Neural crest cell (in vitro differentiated cells): Measurements from ENCODE around the gene MARCHF10. TPM values are rescaled to one million over a fixed set of nuclear protein-coding genes. Genes with fewer than 3 reads are reported as not detected.

Experiments used
- DNase-seq: peaks from one replicate; pipeline ENCODE4 v3.0.0; 2021; ENCODE audit warnings: low read depth, mixed read lengths, low spot score
- H3K27ac Mint-ChIP-seq: one replicate; pipeline ENCODE4 v1.8.0; 2021; ENCODE audit warnings: mild to moderate bottlenecking, mixed read lengths; ENCODE audit not compliant: unreplicated experiment
- H3K27me3 Mint-ChIP-seq: 2 replicates; pipeline ENCODE4 v1.8.0; 2021; ENCODE audit warnings: low read depth, mild to moderate bottlenecking, mixed read lengths
- H3K36me3 Mint-ChIP-seq: 2 replicates; pipeline ENCODE4 v1.8.0; 2021; ENCODE audit warnings: low read depth, mild to moderate bottlenecking, mixed read lengths
- H3K4me1 Mint-ChIP-seq: 2 replicates; pipeline ENCODE4 v1.8.0; 2021; ENCODE audit warnings: mixed read lengths
- H3K4me3 Mint-ChIP-seq: one replicate; pipeline ENCODE4 v1.8.0; 2021; ENCODE audit warnings: mild to moderate bottlenecking, mixed read lengths
- H3K9me3 Mint-ChIP-seq: 2 replicates; pipeline ENCODE4 v1.8.0; 2021; ENCODE audit warnings: mixed read lengths
- CTCF ChIP-seq: fragments of 200-600 bp; sonication (generic); conservative IDR thresholded peaks from 2 replicates; pipeline ENCODE4 v1.5.0; 2021; ENCODE audit warnings: antibody characterized with exemption, mild to moderate bottlenecking
- total RNA-seq: library from RNA; stranded (reverse); gene quantifications from 2 replicates; pipeline ENCODE4 v1.2.1, GENCODE V29; 2021

Gene MARCHF10
- total RNA-seq, 1 donor from 2014 or later, result 0.23 TPM

GRCh38 chr17:62801553-62802114 lies 6.5 kb downstream of the MARCHF10 start:
- TF ChIP-seq CTCF, result no peak
- no peaks in the 10 kb centered on the region for H3K36me3 Mint-ChIP-seq
- no peak for DNase-seq
- no peak overlapping the region for H3K4me3 Mint-ChIP-seq
- no peaks in the 10 kb centered on the region for H3K27me3 Mint-ChIP-seq
- peaks cover 37% of the 10 kb centered on the region for H3K4me1 Mint-ChIP-seq
- peaks cover 3% of the 10 kb centered on the region for H3K9me3 Mint-ChIP-seq
- no peak overlapping the region for H3K27ac Mint-ChIP-seq

- Mint-ChIP-seq H3K27me3 (no peaks in the 10 kb centered on the region), H3K4me1 (peaks cover 32% of the 10 kb centered on the region), H3K36me3 (no peaks in the 10 kb centered on the region), H3K9me3 (peaks cover 3% of the 10 kb centered on the region), H3K27ac (no peak overlapping the region), H3K4me3 (no peak overlapping the region)
- no peak for TF ChIP-seq CTCF
- DNase-seq, result no peak
Measured at GRCh38 chr17:62800585-62800984, 7.5 kb downstream of the MARCHF10 start.

- H3K4me3 Mint-ChIP-seq, result no peak overlapping the region
- DNase-seq, result no peak
- TF ChIP-seq CTCF, result no peak
- no peaks in the 10 kb centered on the region for H3K36me3 Mint-ChIP-seq
- H3K27me3 Mint-ChIP-seq, result no peaks in the 10 kb centered on the region
- H3K27ac Mint-ChIP-seq, result no peak overlapping the region
- peaks cover 8% of the 10 kb centered on the region for H3K9me3 Mint-ChIP-seq
- peaks cover 27% of the 10 kb centered on the region for H3K4me1 Mint-ChIP-seq
Measured at GRCh38 chr17:62797959-62798358, 10.2 kb downstream of the MARCHF10 start.

- peaks cover 8% of the 10 kb centered on the region for H3K9me3 Mint-ChIP-seq
- no peaks in the 10 kb centered on the region for H3K36me3 Mint-ChIP-seq
- H3K27ac Mint-ChIP-seq, result no peak overlapping the region
- H3K27me3 Mint-ChIP-seq, result no peaks in the 10 kb centered on the region
- TF ChIP-seq CTCF, result no peak
- H3K4me1 Mint-ChIP-seq, result peaks cover 26% of the 10 kb centered on the region
- DNase-seq, result no peak
- no peak overlapping the region for H3K4me3 Mint-ChIP-seq
Measured at GRCh38 chr17:62796291-62796690, 11.8 kb downstream of the MARCHF10 start.

- Mint-ChIP-seq H3K4me3 (no peak overlapping the region), H3K9me3 (peaks cover 8% of the 10 kb centered on the region), H3K27me3 (no peaks in the 10 kb centered on the region), H3K36me3 (no peaks in the 10 kb centered on the region), H3K4me1 (peaks cover 32% of the 10 kb centered on the region), H3K27ac (no peak overlapping the region)
- DNase-seq, result no peak
- TF ChIP-seq CTCF, result no peak
Measured at GRCh38 chr17:62794666-62794971, 13.5 kb downstream of the MARCHF10 start.
